IMR-90 (cell line): ENCODE data around the gene RPN2. TPM values are rescaled to one million over a fixed set of nuclear protein-coding genes. Genes with fewer than 3 reads are reported as not detected.

Experiments
- ATAC-seq: fragments of 200-7000 bp; cut with Tn5 transposase; 2 replicates; pipeline ENCODE4 v1.9.1; 2020; ENCODE audit warnings: low read depth, mild to moderate bottlenecking, moderate library complexity
- BruUV-seq: library from RNA; stranded (reverse); fragments of 400-500 nt; replicated peaks from 2 replicates; lab custom pipeline; 2021; lab: Mats Ljungman, UMichigan
- CTCF ChIA-PET: fragments of 300-600 bp; formaldehyde crosslinking; extraction: SDS; loops from one replicate; lab custom pipeline; 2021; ENCODE audit warnings: antibody characterized with exemption; lab: Yijun Ruan, JAX
- POLR2A ChIA-PET: fragments of 300-600 bp; sonication (Branson Sonifier 250); formaldehyde crosslinking; loops from one replicate; lab custom pipeline; 2022; ENCODE audit warnings: antibody characterized with exemption; ENCODE audit not compliant: unreplicated experiment; lab: Charles Lee
- DNase-seq: peaks from one replicate; pipeline ENCODE4 v3.0.0; 2013
- H2AFZ ChIP-seq: replicated peaks from 2 replicates; pipeline ENCODE3; 2013; ENCODE audit warnings: low read length, mild to moderate bottlenecking; ENCODE audit not compliant: poor library complexity
- H2AK5ac ChIP-seq: 2 replicates; pipeline ENCODE4 v1.6.1; 2013; ENCODE audit warnings: low read depth, low read length, inconsistent platforms
- H2AK9ac ChIP-seq: replicated peaks from 2 replicates; pipeline ENCODE3; 2013; ENCODE audit warnings: mild to moderate bottlenecking, low read depth, low read length, moderate library complexity; ENCODE audit not compliant: poor library complexity
- H2BK120ac ChIP-seq: 2 replicates; pipeline ENCODE4 v1.6.1; 2013; ENCODE audit warnings: low read depth, low read length, inconsistent platforms
- H2BK15ac ChIP-seq: 3 replicates; pipeline ENCODE4 v1.6.1; 2013; ENCODE audit warnings: low read depth, low read length, inconsistent platforms
- H2BK20ac ChIP-seq: 2 replicates; pipeline ENCODE4 v1.6.1; 2013; ENCODE audit warnings: low read depth, mild to moderate bottlenecking, inconsistent platforms, low read length, moderate library complexity
- H2BK5ac ChIP-seq: 2 replicates; pipeline ENCODE4 v1.6.1; 2013; ENCODE audit warnings: mild to moderate bottlenecking, low read depth, low read length, inconsistent platforms; ENCODE audit not compliant: poor library complexity, severe bottlenecking
- H3K14ac ChIP-seq: replicated peaks from 2 replicates; pipeline ENCODE4 v1.6.1; 2013; ENCODE audit warnings: low read depth, low read length, inconsistent platforms
- H3K18ac ChIP-seq: 2 replicates; pipeline ENCODE4 v1.6.1; 2013; ENCODE audit warnings: low read depth, low read length, control low read depth
- H3K23ac ChIP-seq: 2 replicates; pipeline ENCODE4 v1.6.1; 2013; ENCODE audit warnings: low read depth, low read length, inconsistent platforms
- H3K27ac ChIP-seq: 2 replicates; pipeline ENCODE4 v1.5.1; 2013; ENCODE audit warnings: mild to moderate bottlenecking, control low read depth, low read length; ENCODE audit not compliant: insufficient read depth
- H3K27me3 ChIP-seq: 2 replicates; pipeline ENCODE4 v1.6.1; 2013; ENCODE audit warnings: low read length; ENCODE audit not compliant: control insufficient read depth, insufficient read depth
- H3K36me3 ChIP-seq: 2 replicates; pipeline ENCODE4 v1.6.1; 2013; ENCODE audit warnings: low read length, mixed read lengths; ENCODE audit not compliant: control insufficient read depth, insufficient read depth
- H3K4ac ChIP-seq: 2 replicates; pipeline ENCODE4 v1.6.1; 2013; ENCODE audit warnings: low read depth, low read length, inconsistent platforms
- H3K4me1 ChIP-seq: 2 replicates; pipeline ENCODE4 v1.6.1; 2013; ENCODE audit warnings: low read length, mixed read lengths; ENCODE audit not compliant: control insufficient read depth, insufficient read depth
- H3K4me2 ChIP-seq: 2 replicates; pipeline ENCODE4 v1.6.1; 2013; ENCODE audit warnings: low read depth, mild to moderate bottlenecking, control low read depth, low read length, moderate library complexity
- H3K4me3 ChIP-seq: 2 replicates; pipeline ENCODE4 v1.5.1; 2013; ENCODE audit warnings: low read depth, mild to moderate bottlenecking, control low read depth, low read length, moderate library complexity; ENCODE audit not compliant: insufficient read depth
- H3K56ac ChIP-seq: 2 replicates; pipeline ENCODE4 v1.6.1; 2013; ENCODE audit warnings: low read length, inconsistent platforms; ENCODE audit not compliant: insufficient read depth; ENCODE audit errors: extremely low read depth
- H3K79me1 ChIP-seq, 2 experiments: 2 replicates each; pipeline ENCODE4 v1.6.1; 2013; ENCODE audit warnings: low read length in 2 of 2, inconsistent platforms in 1 of 2, low read depth in 1 of 2
- H3K9ac ChIP-seq: 2 replicates; pipeline ENCODE4 v1.6.1; 2013; ENCODE audit warnings: low read depth, low read length, control low read depth
- H3K9me1 ChIP-seq: 2 replicates; pipeline ENCODE4 v1.6.1; 2013; ENCODE audit warnings: low read length, inconsistent platforms; ENCODE audit not compliant: insufficient read depth
- H3K9me3 ChIP-seq: 2 replicates; pipeline ENCODE4 v1.6.1; 2013; ENCODE audit warnings: low read length; ENCODE audit not compliant: control insufficient read depth, insufficient read depth
- H4K20me1 ChIP-seq: 2 replicates; pipeline ENCODE4 v1.6.1; 2013; ENCODE audit warnings: low read length, inconsistent platforms; ENCODE audit not compliant: insufficient read depth
- H4K5ac ChIP-seq: 2 replicates; pipeline ENCODE4 v1.6.1; 2013; ENCODE audit warnings: mild to moderate bottlenecking, low read depth, low read length, control low read depth
- H4K8ac ChIP-seq, 2 experiments: 2 replicates each; pipeline ENCODE4 v1.6.1; 2013; ENCODE audit warnings: low read depth in 2 of 2, low read length in 2 of 2, control low read depth in 1 of 2, inconsistent platforms in 1 of 2
- H4K91ac ChIP-seq: 2 replicates; pipeline ENCODE4 v1.6.1; 2013; ENCODE audit warnings: low read depth, low read length, inconsistent platforms; ENCODE audit not compliant: insufficient read depth
- BHLHE40 ChIP-seq: fragments of 150-350 bp; IDR thresholded peaks from 2 replicates; pipeline ENCODE4 v1.6.1; 2016; ENCODE audit warnings: mild to moderate bottlenecking, low read depth, low read length
- CEBPB ChIP-seq: IDR thresholded peaks from 2 replicates; pipeline ENCODE4 v1.6.1; 2012; ENCODE audit warnings: low read depth, low read length, improper control_type of control experiment
- CHD1 ChIP-seq: IDR thresholded peaks from 2 replicates; pipeline ENCODE4 v1.6.1; 2012; ENCODE audit warnings: low read depth, low read length, improper control_type of control experiment
- ELK1 ChIP-seq: fragments of 150-350 bp; IDR thresholded peaks from 2 replicates; pipeline ENCODE4 v1.6.1; 2016; ENCODE audit warnings: low read depth, mild to moderate bottlenecking, low read length, moderate library complexity, borderline replicate concordance
- FOS ChIP-seq: fragments of 150-350 bp; IDR thresholded peaks from 2 replicates; pipeline ENCODE4 v1.6.1; 2016; ENCODE audit warnings: low read depth, low read length
- MAFK ChIP-seq: IDR thresholded peaks from 2 replicates; pipeline ENCODE4 v1.6.1; 2012; ENCODE audit warnings: low read depth, low read length, improper control_type of control experiment
- MAZ ChIP-seq: IDR thresholded peaks from 2 replicates; pipeline ENCODE4 v1.6.1; 2012; ENCODE audit warnings: low read depth, mild to moderate bottlenecking, low read length, improper control_type of control experiment, moderate library complexity, borderline replicate concordance
- MXI1 ChIP-seq: IDR thresholded peaks from 2 replicates; pipeline ENCODE4 v1.6.1; 2012; ENCODE audit warnings: low read depth, mild to moderate bottlenecking, low read length, moderate library complexity, borderline replicate concordance
- NFE2L2 ChIP-seq: fragments of 150-350 bp; IDR thresholded peaks from 2 replicates; pipeline ENCODE4 v1.6.1; 2016; ENCODE audit warnings: low read depth, mild to moderate bottlenecking, low read length
- POLR2A ChIP-seq: IDR thresholded peaks from 2 replicates; pipeline ENCODE4 v1.6.1; 2012; ENCODE audit warnings: mild to moderate bottlenecking, low read depth, low read length
- RAD21 ChIP-seq: IDR thresholded peaks from 2 replicates; pipeline ENCODE4 v1.6.1; 2012; ENCODE audit warnings: low read length, improper control_type of control experiment
- RCOR1 ChIP-seq: IDR thresholded peaks from 2 replicates; pipeline ENCODE4 v1.6.1; 2012; ENCODE audit warnings: mild to moderate bottlenecking, low read length, improper control_type of control experiment; ENCODE audit not compliant: insufficient replicate concordance
- RFX5 ChIP-seq: IDR thresholded peaks from 2 replicates; pipeline ENCODE4 v1.8.0; 2012; ENCODE audit warnings: low read depth, mild to moderate bottlenecking, low read length, moderate library complexity
- SMC3 ChIP-seq: fragments of 150-350 bp; IDR thresholded peaks from 2 replicates; pipeline ENCODE4 v1.6.1; 2016; ENCODE audit warnings: low read depth, mild to moderate bottlenecking, antibody characterized with exemption, low read length, moderate library complexity
- USF2 ChIP-seq: fragments of 150-350 bp; IDR thresholded peaks from 2 replicates; pipeline ENCODE4 v1.6.1; 2017; ENCODE audit warnings: mild to moderate bottlenecking, antibody characterized with exemption, low read length, low read depth
- WGBS, 2 experiments: methylation state at CpG; one replicate each; pipeline versions ENCODE4 v1.1.5 to v1.1.7; 2013; ENCODE audit warnings: missing lambda C conversion rate in 2 of 2; ENCODE audit not compliant: insufficient read length in 1 of 2; ENCODE audit errors: extremely low coverage in 2 of 2; 5-methylcytosine and 5-hydroxymethylcytosine counted together
- dilution Hi-C: fragments of 300-500 bp; cut with HindIII; formaldehyde crosslinking; loops from one replicate; pipeline ENCODE4 v1.14.3; 2018; ENCODE audit warnings: low sequenced_read_pairs; ENCODE audit not compliant: unreplicated experiment
- in situ Hi-C: fragments of 300-500 bp; cut with MboI; formaldehyde crosslinking; loops from 3 replicates; pipeline ENCODE4 v1.14.3; 2019; ENCODE audit warnings: low sequenced_read_pairs, inconsistent platforms, mixed read lengths
- intact Hi-C: fragments of 100-400 bp; cut with micrococcal nuclease; formaldehyde crosslinking; loops from 2 replicates; pipeline ENCODE4 v1.10.0; 2022
- polyA plus RNA-seq, 3 experiments: library from polyadenylated mRNA; depleted of rRNA; stranded (reverse); fragments of >200 nt; gene quantifications; 2 replicates each; pipeline ENCODE4 v1.2.3, GENCODE V29; 2012; ENCODE audit warnings: low replicate concordance in 1 of 3
- total RNA-seq: library from RNA; depleted of rRNA; stranded (reverse); fragments of >200 nt; gene quantifications from 2 replicates; pipeline ENCODE4 v1.2.3, GENCODE V29; 2012
- TF ChIP-seq, protein P1 (sequence below): conservative IDR thresholded peaks from 2 replicates; pipeline ENCODE4 v1.5.1; 2012; ENCODE audit warnings: mild to moderate bottlenecking, low read depth, low read length, improper control_type of control experiment

Gene RPN2
- total and polyA plus RNA-seq, 2 of the 4 experiments (the other 2 are of a cell fraction) = 305 to 481 TPM

DNA sequence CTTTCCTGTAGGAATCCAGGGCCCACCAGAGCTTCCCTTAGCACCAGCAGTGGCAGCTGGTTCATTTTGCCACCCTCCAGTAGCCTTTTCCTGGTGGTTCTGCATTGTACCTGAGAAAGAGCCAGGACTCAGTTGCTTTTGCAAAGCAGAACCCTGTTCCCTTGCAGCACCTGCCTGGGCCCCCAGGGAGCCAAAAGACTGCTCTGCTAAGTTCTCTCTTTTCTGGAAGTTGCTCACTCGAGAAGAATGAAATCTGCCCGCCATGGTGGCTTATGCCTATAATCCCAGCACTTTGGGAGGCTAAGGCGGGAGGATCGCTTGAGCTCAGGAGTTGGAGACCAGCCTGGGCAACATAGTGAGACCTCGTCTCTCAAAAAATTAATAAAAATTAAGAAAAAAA is 58.5 kb downstream of the RPN2 start:
- ChIA-PET CTCF (no interaction called here), POLR2A (no interaction called here)
- Histone ChIP-seq H2AK9ac (no peak overlapping the region), H3K4me3 (no peak overlapping the region), H4K8ac (no peak overlapping the region), H2BK120ac (no peak overlapping the region), H3K4me1 (peaks cover 7% of the 10 kb centered on the region; the same call in 1 of the 2 replicates), H3K36me3 (peaks cover 69% of the 10 kb centered on the region), H3K4ac (no peak overlapping the region), H2AFZ (no peak overlapping the region), H3K27me3 (no peaks in the 10 kb centered on the region), H4K20me1 (peaks cover 7% of the 10 kb centered on the region; the same call in 1 of the 2 replicates), H2AK5ac (no peak overlapping the region), H3K56ac (no peak overlapping the region), H4K5ac (no peak overlapping the region), H3K79me1 (peaks cover 0 to 11% of the 10 kb centered on the region in 2 experiments; a peak in 1 of 4 replicates), H3K14ac (no peak overlapping the region), H2BK5ac (no peak overlapping the region), H3K27ac (no peak overlapping the region), H3K9me3 (no peaks in the 10 kb centered on the region), H4K91ac (no peak overlapping the region), H2BK20ac (no peak overlapping the region), H3K9me1 (peaks cover 12% of the 10 kb centered on the region), H3K23ac (no peak overlapping the region), H2BK15ac (no peak overlapping the region), H3K18ac (no peak overlapping the region), H3K9ac (no peak overlapping the region), H3K4me2 (no peak overlapping the region)
- ATAC-seq = no peak
- dilution Hi-C loops (no loop called here), intact Hi-C loops (no loop called here), in situ Hi-C loops (no loop called here)
- DNase-seq = no peak
- TF ChIP-seq BHLHE40 = no peak
- TF ChIP-seq ELK1 = no peak
- no peak for TF ChIP-seq MXI1
- TF ChIP-seq USF2 = no peak
- no peak for TF ChIP-seq RCOR1
- TF ChIP-seq, protein P1, sequence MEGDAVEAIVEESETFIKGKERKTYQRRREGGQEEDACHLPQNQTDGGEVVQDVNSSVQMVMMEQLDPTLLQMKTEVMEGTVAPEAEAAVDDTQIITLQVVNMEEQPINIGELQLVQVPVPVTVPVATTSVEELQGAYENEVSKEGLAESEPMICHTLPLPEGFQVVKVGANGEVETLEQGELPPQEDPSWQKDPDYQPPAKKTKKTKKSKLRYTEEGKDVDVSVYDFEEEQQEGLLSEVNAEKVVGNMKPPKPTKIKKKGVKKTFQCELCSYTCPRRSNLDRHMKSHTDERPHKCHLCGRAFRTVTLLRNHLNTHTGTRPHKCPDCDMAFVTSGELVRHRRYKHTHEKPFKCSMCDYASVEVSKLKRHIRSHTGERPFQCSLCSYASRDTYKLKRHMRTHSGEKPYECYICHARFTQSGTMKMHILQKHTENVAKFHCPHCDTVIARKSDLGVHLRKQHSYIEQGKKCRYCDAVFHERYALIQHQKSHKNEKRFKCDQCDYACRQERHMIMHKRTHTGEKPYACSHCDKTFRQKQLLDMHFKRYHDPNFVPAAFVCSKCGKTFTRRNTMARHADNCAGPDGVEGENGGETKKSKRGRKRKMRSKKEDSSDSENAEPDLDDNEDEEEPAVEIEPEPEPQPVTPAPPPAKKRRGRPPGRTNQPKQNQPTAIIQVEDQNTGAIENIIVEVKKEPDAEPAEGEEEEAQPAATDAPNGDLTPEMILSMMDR = no peak
- TF ChIP-seq CEBPB = no peak
- no peak for TF ChIP-seq RFX5
- TF ChIP-seq MAFK = no peak
- no peak for TF ChIP-seq SMC3
- TF ChIP-seq NFE2L2 = no peak
- TF ChIP-seq POLR2A = no peak
- TF ChIP-seq CHD1 = no peak
- no peak for TF ChIP-seq FOS
- TF ChIP-seq RAD21 = no peak
- no peak for TF ChIP-seq MAZ
- WGBS, 2 experiments = 80% methylated on average over 1 of the region's 5 CpGs; no CpG with 5 or more reads in 1 of the 2 experiments
- no TSS peak for BruUV-seq
